ENCODE results near the gene EEF1G. TPM values are rescaled to one million over a fixed set of nuclear protein-coding genes. Genes with fewer than 3 reads are reported as not detected.
A peak's percentile ranks its signal among the peaks of the same experiment; 100 is the strongest.

Gene EEF1G
- total RNA-seq, 6 donors from 2014 or later = 557 to 997 (median 889) TPM

GRCh38 chr11:62538470-62539237, 35.0 kb downstream of the EEF1G start:
- Histone ChIP-seq H3K4me3 (peak overlapping the region in 2 of 4 donors; percentile 13 to 19), H3K27ac (peak overlapping the region; percentile 96 to 99 (median 98)), H3K27me3 (no peaks in the 10 kb centered on the region), H3K36me3 (peaks cover 16 to 40% (median 30%) of the 10 kb centered on the region in 4 donors), H3K9me3 (no peaks in the 10 kb centered on the region), H3K4me1 (peaks cover 70 to 88% (median 71%) of the 10 kb centered on the region in 4 donors)
- TF ChIP-seq CTCF (IDR thresholded peaks at IDR 0.05) = no peak
- no peak for TF ChIP-seq EP300 (IDR thresholded peaks at IDR 0.05)
- no peak for ATAC-seq (ENCODE audit: low FRiP score in 2 of 2)
- DNase-seq = no peak
- 54 to 63% methylated on average over 18 to 19 of the region's 19 CpGs for WGBS, 2 donors

- no peaks in the 10 kb centered on the region for H3K27me3 ChIP-seq
- H3K9me3 ChIP-seq = no peaks in the 10 kb centered on the region
- H3K27ac ChIP-seq = peak overlapping the region in 2 of 4 donors; percentile 43 to 98
- H3K4me1 ChIP-seq = peaks cover 48 to 66% (median 49%) of the 10 kb centered on the region in 4 donors
- DNase-seq (no peak), ATAC-seq (ENCODE audit: low FRiP score in 2 of 2) (no peak)
- H3K4me3 ChIP-seq = no peak overlapping the region
- H3K36me3 ChIP-seq = peaks cover 34 to 62% (median 52%) of the 10 kb centered on the region in 4 donors
- 70 to 76% methylated on average over 21 of the region's 21 CpGs for WGBS, 2 donors
- TF ChIP-seq POLR2AphosphoS5 (IDR thresholded peaks at IDR 0.05) (no peak), CTCF (IDR thresholded peaks at IDR 0.05) (no peak), POLR2A (IDR thresholded peaks at IDR 0.05) (no peak)
These were observed 37.3 kb downstream of the EEF1G start for GRCh38 chr11:62536301-62536957.

GRCh38 chr11:62535802-62536201, 37.9 kb downstream of the EEF1G start:
- H3K4me1 ChIP-seq = peaks cover 41 to 59% (median 44%) of the 10 kb centered on the region in 4 donors
- DNase-seq (peak in 1 of 2 donors; percentile 63), ATAC-seq (ENCODE audit: low FRiP score in 2 of 2) (no peak)
- H3K4me3 ChIP-seq = no peak overlapping the region
- no peaks in the 10 kb centered on the region for H3K9me3 ChIP-seq
- no peaks in the 10 kb centered on the region for H3K27me3 ChIP-seq
- peaks cover 38 to 69% (median 59%) of the 10 kb centered on the region in 4 donors for H3K36me3 ChIP-seq
- TF ChIP-seq POLR2A (IDR thresholded peaks at IDR 0.05) (no peak), CTCF (IDR thresholded peaks at IDR 0.05) (no peak), EP300 (IDR thresholded peaks at IDR 0.05) (no peak), POLR2AphosphoS5 (IDR thresholded peaks at IDR 0.05) (no peak)
- WGBS, 2 donors = 73 to 85% methylated on average over 4 to 12 of the region's 12 CpGs
- peak overlapping the region in 2 of 4 donors; percentile 43 to 98 for H3K27ac ChIP-seq

GRCh38 chr11:62534779-62535545, 38.7 kb downstream of the EEF1G start:
- WGBS, 2 donors = 90 to 91% methylated on average over 13 to 19 of the region's 19 CpGs
- DNase-seq (peak in 1 of 2 donors; percentile 66), ATAC-seq (ENCODE audit: low FRiP score in 2 of 2) (no peak)
- Histone ChIP-seq H3K27me3 (no peaks in the 10 kb centered on the region), H3K27ac (peak overlapping the region in 2 of 4 donors; percentile 5 to 98), H3K36me3 (peaks cover 38 to 77% (median 67%) of the 10 kb centered on the region in 4 donors), H3K4me3 (no peak overlapping the region), H3K9me3 (no peaks in the 10 kb centered on the region), H3K4me1 (peaks cover 33 to 51% (median 35%) of the 10 kb centered on the region in 4 donors)
- TF ChIP-seq EP300 (IDR thresholded peaks at IDR 0.05) (no peak), CTCF (IDR thresholded peaks at IDR 0.05) (no peak), POLR2AphosphoS5 (IDR thresholded peaks at IDR 0.05) (no peak), POLR2A (IDR thresholded peaks at IDR 0.05) (no peak)
